HCT116 (cell line): ENCODE data around the gene SULT6B1.

Experiments
- JUND ChIP-seq: IDR thresholded peaks from 2 replicates; pipeline ENCODE4 v1.6.1; 2012
- POLR2AphosphoS5 ChIP-seq: IDR thresholded peaks from 2 replicates; pipeline ENCODE4 v1.6.1; 2011; ENCODE audit warnings: mild to moderate bottlenecking, low read depth, low read length, moderate library complexity
- SIN3A ChIP-seq: IDR thresholded peaks from 2 replicates; pipeline ENCODE4 v1.6.1; 2012; ENCODE audit warnings: low read depth
- YY1 ChIP-seq: IDR thresholded peaks from 2 replicates; pipeline ENCODE4 v1.6.1; 2011; ENCODE audit warnings: low read length, low read depth, moderate library complexity, mild to moderate bottlenecking; ENCODE audit not compliant: insufficient replicate concordance; ENCODE audit errors: extremely low read depth
- TF ChIP-seq, protein P1 (sequence below), 3 experiments: fragments of 200-600 bp in 1 of 3; sonication (generic) in 1 of 3; IDR thresholded peaks in 2 of 3; conservative IDR thresholded peaks in 1 of 3; 2 replicates each; pipeline ENCODE4 v1.5.1; 2012 to 2017; ENCODE audit warnings: low read depth in 2 of 3, low read length in 2 of 3, antibody characterized with exemption in 1 of 3, borderline replicate concordance in 1 of 3, control low read depth in 1 of 3, mild to moderate bottlenecking in 1 of 3, mixed read lengths in 1 of 3, mixed run types in 1 of 3, moderate library complexity in 1 of 3; ENCODE audit not compliant: insufficient read depth in 1 of 3

DNA sequence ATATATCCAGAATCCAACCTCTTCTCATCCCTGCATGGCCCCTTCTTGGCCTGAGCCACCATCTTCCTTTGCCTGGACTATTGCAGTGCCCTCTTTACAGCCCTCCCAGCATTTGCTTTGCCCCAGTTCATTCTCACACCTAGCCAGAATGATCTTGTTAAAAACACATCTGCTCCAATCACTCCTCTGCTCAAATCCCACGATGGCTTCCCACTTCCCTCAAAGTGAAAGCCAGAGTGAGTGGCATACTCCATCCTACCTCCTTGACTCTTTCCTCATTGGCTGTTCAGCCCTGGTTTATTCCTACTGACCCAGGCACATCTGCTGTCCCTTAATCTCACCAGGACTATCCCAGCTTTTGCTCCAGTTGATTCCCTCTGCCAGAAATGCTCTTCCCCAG lies 14.7 kb downstream of the SULT6B1 start:
- TF ChIP-seq, protein P1, sequence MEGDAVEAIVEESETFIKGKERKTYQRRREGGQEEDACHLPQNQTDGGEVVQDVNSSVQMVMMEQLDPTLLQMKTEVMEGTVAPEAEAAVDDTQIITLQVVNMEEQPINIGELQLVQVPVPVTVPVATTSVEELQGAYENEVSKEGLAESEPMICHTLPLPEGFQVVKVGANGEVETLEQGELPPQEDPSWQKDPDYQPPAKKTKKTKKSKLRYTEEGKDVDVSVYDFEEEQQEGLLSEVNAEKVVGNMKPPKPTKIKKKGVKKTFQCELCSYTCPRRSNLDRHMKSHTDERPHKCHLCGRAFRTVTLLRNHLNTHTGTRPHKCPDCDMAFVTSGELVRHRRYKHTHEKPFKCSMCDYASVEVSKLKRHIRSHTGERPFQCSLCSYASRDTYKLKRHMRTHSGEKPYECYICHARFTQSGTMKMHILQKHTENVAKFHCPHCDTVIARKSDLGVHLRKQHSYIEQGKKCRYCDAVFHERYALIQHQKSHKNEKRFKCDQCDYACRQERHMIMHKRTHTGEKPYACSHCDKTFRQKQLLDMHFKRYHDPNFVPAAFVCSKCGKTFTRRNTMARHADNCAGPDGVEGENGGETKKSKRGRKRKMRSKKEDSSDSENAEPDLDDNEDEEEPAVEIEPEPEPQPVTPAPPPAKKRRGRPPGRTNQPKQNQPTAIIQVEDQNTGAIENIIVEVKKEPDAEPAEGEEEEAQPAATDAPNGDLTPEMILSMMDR (IDR thresholded peaks at IDR 0.05 in 2 of 3, conservative IDR thresholded peaks at IDR 0.05 in 1 of 3; ENCODE audit: borderline replicate concordance in 1 of 3, insufficient read depth in 1 of 3, low read depth in 2 of 3, low read length in 2 of 3): no peak
- TF ChIP-seq JUND (no peak), POLR2AphosphoS5 (no peak), YY1 (no peak), SIN3A (no peak)
